Loucy (cell line): ENCODE data around the gene GDPD5.

Experiments
- H2AFZ ChIP-seq: fragments of 200-600 bp; sonication (generic); 2 replicates; pipeline ENCODE4 v1.6.0; 2016; ENCODE audit warnings: antibody characterized with exemption, mild to moderate bottlenecking, low read length, moderate library complexity
- H3F3A ChIP-seq: fragments of 200-600 bp; 2 replicates; pipeline ENCODE4 v1.6.0; 2016; ENCODE audit warnings: antibody characterized with exemption, low read depth, mild to moderate bottlenecking
- H3K27me3 ChIP-seq: fragments of 200-600 bp; sonication (generic); 2 replicates; pipeline ENCODE4 v1.6.1; 2014; ENCODE audit warnings: low read length, mild to moderate bottlenecking; ENCODE audit not compliant: insufficient read depth, poor library complexity, severe bottlenecking
- H3K36me3 ChIP-seq: fragments of 200-600 bp; sonication (generic); 2 replicates; pipeline ENCODE4 v1.6.1; 2016; ENCODE audit warnings: low read length; ENCODE audit not compliant: insufficient read depth
- H3K4me1 ChIP-seq: fragments of 200-600 bp; sonication (generic); 2 replicates; pipeline ENCODE4 v1.5.1; 2014; ENCODE audit warnings: low read length, mild to moderate bottlenecking; ENCODE audit not compliant: insufficient read depth, poor library complexity, severe bottlenecking
- H3K4me2 ChIP-seq: fragments of 200-600 bp; sonication (generic); 2 replicates; pipeline ENCODE4 v1.6.0; 2014; ENCODE audit warnings: antibody characterized with exemption, low read length, low read depth, mild to moderate bottlenecking; ENCODE audit not compliant: poor library complexity, severe bottlenecking
- H3K4me3 ChIP-seq: fragments of 200-600 bp; sonication (generic); 2 replicates; pipeline ENCODE4 v1.5.1; 2014; ENCODE audit warnings: low read length, mild to moderate bottlenecking, mixed read lengths; ENCODE audit not compliant: poor library complexity, severe bottlenecking
- H3K79me2 ChIP-seq: fragments of 200-600 bp; sonication (generic); 2 replicates; pipeline ENCODE4 v1.6.1; 2014; ENCODE audit warnings: low read length; ENCODE audit not compliant: insufficient read depth
- H3K9ac ChIP-seq: fragments of 200-600 bp; sonication (generic); 2 replicates; pipeline ENCODE4 v1.6.0; 2014; ENCODE audit warnings: mild to moderate bottlenecking, low read depth, low read length, moderate library complexity; ENCODE audit not compliant: poor library complexity, severe bottlenecking
- H3K9me2 ChIP-seq: fragments of 200-600 bp; sonication (generic); replicated peaks from 2 replicates; pipeline ENCODE4 v1.6.1; 2016; ENCODE audit warnings: low read depth, low read length, mixed read lengths
- H3K9me3 ChIP-seq: fragments of 200-600 bp; sonication (generic); 2 replicates; pipeline ENCODE4 v1.6.1; 2014; ENCODE audit warnings: mild to moderate bottlenecking, antibody characterized with exemption, low read length, low read depth; ENCODE audit not compliant: insufficient read depth
- H4K20me1 ChIP-seq: fragments of 200-600 bp; sonication (generic); 2 replicates; pipeline ENCODE4 v1.6.0; 2014; ENCODE audit warnings: antibody characterized with exemption, low read length, mild to moderate bottlenecking; ENCODE audit not compliant: insufficient read depth, poor library complexity, severe bottlenecking
- CTCF ChIP-seq: fragments of 200-600 bp; sonication (generic); conservative IDR thresholded peaks from 2 replicates; pipeline ENCODE4 v1.5.1; 2014; ENCODE audit warnings: mild to moderate bottlenecking, antibody characterized with exemption, low read length
- EZH2phosphoT487 ChIP-seq: fragments of 200-600 bp; IDR thresholded peaks from 2 replicates; pipeline ENCODE4 v1.6.1; 2018; ENCODE audit warnings: antibody characterized with exemption, mild to moderate bottlenecking, moderate library complexity, borderline replicate concordance

Gene GDPD5

GRCh38 chr11:75386942-75387630 is 138.7 kb downstream of the GDPD5 start:
- no peak overlapping the region for H3K4me2 ChIP-seq
- H3K9ac ChIP-seq: no peak overlapping the region
- no peak overlapping the region for H2AFZ ChIP-seq
- H3K27me3 ChIP-seq: no peaks in the 10 kb centered on the region
- no peaks in the 10 kb centered on the region for H3K9me3 ChIP-seq
- TF ChIP-seq CTCF (no peak), EZH2phosphoT487 (no peak)
- H3K36me3 ChIP-seq: no peaks in the 10 kb centered on the region
- H3K79me2 ChIP-seq: no peaks in the 10 kb centered on the region
- H3F3A ChIP-seq: no peaks in the 10 kb centered on the region
- H3K4me1 ChIP-seq: peaks cover 27% of the 10 kb centered on the region
- H3K9me2 ChIP-seq: no peaks in the 10 kb centered on the region
- H4K20me1 ChIP-seq: no peaks in the 10 kb centered on the region
- no peak overlapping the region for H3K4me3 ChIP-seq
